Measurements from ENCODE around the gene SARNP. TPM values are rescaled to one million over a fixed set of nuclear protein-coding genes. Genes with fewer than 3 reads are reported as not detected.
A peak's percentile ranks its signal among the peaks of the same experiment; 100 is the strongest.
"Not testable (repeated sequence)": the region's sequence is repeated elsewhere in the genome, so short reads cannot be mapped to it uniquely, and the experiment has no call there.

Gene SARNP
- total RNA-seq (2014; rRNA removed; shearing (Covaris generic)): 131 and 170 TPM in 2 replicates

GRCh38 chr12:55817345-55818139, at the start of gene SARNP, which contains the start of gene ORMDL2:
Gene SARNP, minus strand, starts transcription at chr12:55817724. Its CDS starts 23 bp downstream, at chr12:55817701.
Gene ORMDL2, plus strand, starts transcription at chr12:55818041. Its CDS starts 959 bp downstream, at chr12:55819000.
- peak; percentile 100 for DNase-seq (ENCODE audit: low spot score)

- not testable (repeated sequence) for DNase-seq (ENCODE audit: low spot score)
Measured at GRCh38 chr12:55866454-55867004, 49.0 kb upstream of the SARNP start.

- DNase-seq (ENCODE audit: low spot score): no peak
Measured at GRCh38 chr12:55865327-55865726, 47.8 kb upstream of the SARNP start.

GRCh38 chr12:55862931-55863330, 45.4 kb upstream of the SARNP start:
- not testable (repeated sequence) for DNase-seq (ENCODE audit: low spot score)

GRCh38 chr12:55862286-55862685, 44.8 kb upstream of the SARNP start:
- no peak for DNase-seq (ENCODE audit: low spot score)

- no peak for DNase-seq (ENCODE audit: low spot score)
Measured at GRCh38 chr12:55861871-55862270, 44.3 kb upstream of the SARNP start.

GRCh38 chr12:55861396-55861795, 43.9 kb upstream of the SARNP start:
- DNase-seq (ENCODE audit: low spot score): no peak

- DNase-seq (ENCODE audit: low spot score): no peak
Measured at GRCh38 chr12:55852740-55853139, 35.2 kb upstream of the SARNP start.

GRCh38 chr12:55850893-55851292, 33.4 kb upstream of the SARNP start:
- DNase-seq (ENCODE audit: low spot score): no peak

- no peak for DNase-seq (ENCODE audit: low spot score)
Measured at GRCh38 chr12:55850401-55850800, 32.9 kb upstream of the SARNP start.

GRCh38 chr12:55849616-55850343, 32.3 kb upstream of the SARNP start:
- DNase-seq (ENCODE audit: low spot score): no peak

GRCh38 chr12:55847603-55848291, 30.2 kb upstream of the SARNP start:
- DNase-seq (ENCODE audit: low spot score): peak; percentile 88

- DNase-seq (ENCODE audit: low spot score): no peak
Measured at GRCh38 chr12:55847033-55847432, 29.5 kb upstream of the SARNP start.

GRCh38 chr12:55845785-55846496, 28.4 kb upstream of the SARNP start:
- DNase-seq (ENCODE audit: low spot score): no peak

- no peak for DNase-seq (ENCODE audit: low spot score)
Measured at GRCh38 chr12:55845361-55845760, 27.8 kb upstream of the SARNP start.

GRCh38 chr12:55844961-55845360, 27.4 kb upstream of the SARNP start:
- no peak for DNase-seq (ENCODE audit: low spot score)

GRCh38 chr12:55843431-55843830, 25.9 kb upstream of the SARNP start:
- DNase-seq (ENCODE audit: low spot score): no peak

GRCh38 chr12:55842681-55843429, 25.3 kb upstream of the SARNP start, which contains the start of gene MMP19:
Gene MMP19, minus strand, starts transcription at chr12:55842936. Its CDS starts 106 bp downstream, at chr12:55842830.
- peak; percentile 48 for DNase-seq (ENCODE audit: low spot score)

GRCh38 chr12:55840581-55841351, 23.2 kb upstream of the SARNP start:
- no peak for DNase-seq (ENCODE audit: low spot score)

Data from H4 (cell line).